ENCODE measurements around the gene BTG2.

DNA sequence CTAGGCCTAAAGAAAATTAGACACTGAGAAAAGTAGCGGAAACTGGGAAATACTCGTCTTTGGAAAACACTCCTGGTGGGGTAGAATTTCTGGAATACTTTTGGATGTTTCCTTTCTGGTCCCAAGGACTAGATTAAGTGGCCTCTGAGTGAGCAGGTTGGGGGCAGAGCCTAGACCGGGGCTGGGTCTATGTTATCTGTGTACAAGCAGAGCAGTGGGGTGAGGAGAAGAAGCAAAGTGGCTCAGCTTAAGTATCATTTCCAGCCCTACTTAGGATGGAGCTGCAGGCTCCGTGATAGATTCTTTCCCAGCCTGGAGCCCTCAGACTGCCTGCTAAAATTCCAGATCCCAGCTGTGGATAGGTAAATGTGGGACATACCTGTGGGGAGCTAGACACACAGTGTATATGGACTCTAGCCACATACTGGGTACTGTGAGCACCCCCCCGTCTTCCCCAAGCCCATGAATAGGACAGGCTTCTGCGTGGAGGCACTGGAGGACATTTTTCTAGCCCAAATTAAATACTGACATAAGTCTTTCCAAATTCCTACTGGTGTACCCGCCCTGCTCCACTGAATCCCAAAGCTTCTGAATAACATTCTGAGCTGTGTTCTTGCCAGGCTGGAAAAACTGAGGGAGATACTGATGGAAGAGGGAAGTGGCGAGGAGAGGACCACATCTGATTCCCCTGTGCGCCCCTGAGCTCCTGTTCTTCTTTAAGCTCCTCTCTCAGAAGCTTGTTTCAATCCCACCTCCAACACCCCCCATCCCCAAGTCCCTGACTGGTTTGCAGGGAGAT is 38.8 kb downstream of the BTG2 start:
- TF ChIP-seq, protein P1, sequence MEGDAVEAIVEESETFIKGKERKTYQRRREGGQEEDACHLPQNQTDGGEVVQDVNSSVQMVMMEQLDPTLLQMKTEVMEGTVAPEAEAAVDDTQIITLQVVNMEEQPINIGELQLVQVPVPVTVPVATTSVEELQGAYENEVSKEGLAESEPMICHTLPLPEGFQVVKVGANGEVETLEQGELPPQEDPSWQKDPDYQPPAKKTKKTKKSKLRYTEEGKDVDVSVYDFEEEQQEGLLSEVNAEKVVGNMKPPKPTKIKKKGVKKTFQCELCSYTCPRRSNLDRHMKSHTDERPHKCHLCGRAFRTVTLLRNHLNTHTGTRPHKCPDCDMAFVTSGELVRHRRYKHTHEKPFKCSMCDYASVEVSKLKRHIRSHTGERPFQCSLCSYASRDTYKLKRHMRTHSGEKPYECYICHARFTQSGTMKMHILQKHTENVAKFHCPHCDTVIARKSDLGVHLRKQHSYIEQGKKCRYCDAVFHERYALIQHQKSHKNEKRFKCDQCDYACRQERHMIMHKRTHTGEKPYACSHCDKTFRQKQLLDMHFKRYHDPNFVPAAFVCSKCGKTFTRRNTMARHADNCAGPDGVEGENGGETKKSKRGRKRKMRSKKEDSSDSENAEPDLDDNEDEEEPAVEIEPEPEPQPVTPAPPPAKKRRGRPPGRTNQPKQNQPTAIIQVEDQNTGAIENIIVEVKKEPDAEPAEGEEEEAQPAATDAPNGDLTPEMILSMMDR (IDR thresholded peaks at IDR 0.05): no peak
- no peak for TF ChIP-seq POLR2A (IDR thresholded peaks at IDR 0.05)
